Measurements from ENCODE around the gene IFNAR1. TPM values are rescaled to one million over a fixed set of nuclear protein-coding genes. Genes with fewer than 3 reads are reported as not detected.

Gene IFNAR1
- polyA plus RNA-seq, 1 experiment: 11.4 TPM

GRCh38 chr21:33402001-33402979 is 77.5 kb downstream of the IFNAR1 start:
- ChIA-PET CTCF (interaction anchor here (0.8 to 1.5 kb wide), 3 partner anchors 16 to 199 kb away, joined by 3 to 4 read pairs (median 3); no protein-coding TSS in a partner anchor), POLR2A (interaction anchor here (1.1 kb wide), 1 partner anchor 78 kb away, joined by 3 read pairs; the partner anchor contains the start of gene IFNAR1)
- peak overlapping the region; percentile 90 for H3K4me3 ChIP-seq (ENCODE audit: low read depth, low read length)
- peak; percentile 56 for DNase-seq (ENCODE audit: low read depth)
- H3K27me3 ChIP-seq (ENCODE audit: control insufficient read depth, insufficient read depth, low read length): no peaks in the 10 kb centered on the region
- TF ChIP-seq, protein P1, sequence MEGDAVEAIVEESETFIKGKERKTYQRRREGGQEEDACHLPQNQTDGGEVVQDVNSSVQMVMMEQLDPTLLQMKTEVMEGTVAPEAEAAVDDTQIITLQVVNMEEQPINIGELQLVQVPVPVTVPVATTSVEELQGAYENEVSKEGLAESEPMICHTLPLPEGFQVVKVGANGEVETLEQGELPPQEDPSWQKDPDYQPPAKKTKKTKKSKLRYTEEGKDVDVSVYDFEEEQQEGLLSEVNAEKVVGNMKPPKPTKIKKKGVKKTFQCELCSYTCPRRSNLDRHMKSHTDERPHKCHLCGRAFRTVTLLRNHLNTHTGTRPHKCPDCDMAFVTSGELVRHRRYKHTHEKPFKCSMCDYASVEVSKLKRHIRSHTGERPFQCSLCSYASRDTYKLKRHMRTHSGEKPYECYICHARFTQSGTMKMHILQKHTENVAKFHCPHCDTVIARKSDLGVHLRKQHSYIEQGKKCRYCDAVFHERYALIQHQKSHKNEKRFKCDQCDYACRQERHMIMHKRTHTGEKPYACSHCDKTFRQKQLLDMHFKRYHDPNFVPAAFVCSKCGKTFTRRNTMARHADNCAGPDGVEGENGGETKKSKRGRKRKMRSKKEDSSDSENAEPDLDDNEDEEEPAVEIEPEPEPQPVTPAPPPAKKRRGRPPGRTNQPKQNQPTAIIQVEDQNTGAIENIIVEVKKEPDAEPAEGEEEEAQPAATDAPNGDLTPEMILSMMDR (IDR thresholded peaks at IDR 0.05; ENCODE audit: insufficient read depth, low read depth, low read length): no peak
- H3K36me3 ChIP-seq (ENCODE audit: control insufficient read depth, insufficient read depth, low read length): no peaks in the 10 kb centered on the region

DNA sequence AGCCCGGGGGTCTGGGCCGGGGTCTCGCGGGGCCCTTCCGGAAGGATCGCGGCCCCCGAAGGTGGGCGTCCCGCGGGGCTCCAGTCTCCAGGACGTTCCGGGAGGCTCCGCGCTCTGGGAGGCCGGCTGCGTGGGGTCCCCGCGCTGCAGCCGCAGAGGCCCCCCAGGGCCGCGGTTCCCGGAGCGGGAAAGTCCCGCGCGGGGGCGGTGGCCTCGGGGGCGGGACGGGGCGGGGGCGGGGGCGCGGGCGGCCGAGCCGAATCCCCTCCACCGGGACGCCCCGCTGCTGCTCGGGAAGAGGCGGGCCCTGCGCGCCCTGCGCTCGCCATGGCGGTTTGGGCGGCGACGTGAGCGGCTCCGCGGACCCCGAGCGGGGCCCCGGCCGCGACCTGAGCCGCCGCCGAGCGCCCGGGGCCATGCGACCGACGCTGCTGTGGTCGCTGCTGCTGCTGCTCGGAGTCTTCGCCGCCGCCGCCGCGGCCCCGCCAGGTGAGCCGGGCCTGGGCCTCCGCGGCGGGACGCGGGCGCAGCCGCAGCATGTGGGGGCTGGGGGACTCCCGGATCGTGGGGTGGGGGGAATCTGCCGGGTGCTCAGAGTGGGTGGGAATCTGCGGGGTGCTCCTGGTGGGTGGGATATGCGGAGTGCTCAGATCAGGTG is 78.5 kb downstream of the IFNAR1 start, which contains the start of gene IFNGR2:
IFNGR2 (plus strand) TSS at position 286 of the 658 bp plus-strand sequence; CDS start at position 417, 131 bp downstream.
- no peak for DNase-seq (ENCODE audit: low read depth)
- Histone ChIP-seq H3K27me3 (ENCODE audit: control insufficient read depth, insufficient read depth, low read length) (no peaks in the 10 kb centered on the region), H3K4me3 (ENCODE audit: low read depth, low read length) (peak within 1 kb of the TSS; percentile 90), H3K36me3 (ENCODE audit: control insufficient read depth, insufficient read depth, low read length) (no peaks in the 10 kb centered on the region)
- POLR2A ChIA-PET: interaction anchor here (1.1 kb wide), 1 partner anchor 79 kb away, joined by 3 read pairs; the partner anchor contains the start of gene IFNAR1
- TF ChIP-seq, protein P1 (IDR thresholded peaks at IDR 0.05; ENCODE audit: insufficient read depth, low read depth, low read length): no peak
- CTCF ChIA-PET: no interaction called here

DNA sequence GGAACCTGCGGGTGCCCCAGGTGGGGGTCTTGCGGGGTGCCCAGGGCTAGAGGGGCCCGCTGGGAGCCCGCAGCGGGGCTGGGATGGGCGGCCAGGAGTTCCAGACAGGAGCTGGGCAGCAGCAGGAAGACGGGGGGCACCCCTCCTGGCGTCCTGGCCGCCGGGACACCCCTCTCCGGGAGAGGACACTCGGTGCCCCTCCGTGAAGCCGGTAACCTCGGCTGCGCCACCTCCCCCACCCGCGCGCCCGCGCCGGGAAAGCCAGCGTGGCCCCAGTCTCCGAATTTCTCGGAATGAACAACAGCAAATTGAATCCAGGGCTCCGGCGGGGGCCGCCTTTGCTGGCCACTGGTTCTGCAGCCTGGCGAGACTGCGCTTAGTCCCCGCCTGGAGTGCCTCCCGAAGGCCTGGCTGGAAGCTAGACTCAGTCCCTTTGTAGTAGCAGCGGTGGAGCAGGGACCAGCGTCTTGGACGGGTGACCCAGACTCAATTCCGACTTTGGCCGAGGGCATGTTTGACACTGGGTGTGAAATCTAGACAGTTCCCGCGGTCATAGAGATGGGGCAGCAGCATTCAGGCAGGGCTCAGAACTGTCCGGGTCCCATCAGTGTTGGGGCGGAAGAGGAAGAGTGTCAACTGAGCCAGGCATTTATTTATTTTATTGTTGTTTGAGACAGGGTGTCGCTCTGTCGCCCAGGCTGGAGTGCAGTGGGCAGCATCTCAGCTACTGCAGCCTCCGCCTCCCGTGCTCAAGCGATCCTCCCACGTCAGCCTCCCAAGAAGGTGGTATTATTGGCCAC is 79.2 kb downstream of the IFNAR1 start:
- no peak for DNase-seq (ENCODE audit: low read depth)
- H3K4me3 ChIP-seq (ENCODE audit: low read depth, low read length): peak overlapping the region; percentile 90
- ChIA-PET POLR2A (no interaction called here), CTCF (interaction anchor here (1.7 kb wide), 2 partner anchors 43 to 204 kb away, joined by 4 to 5 read pairs; no protein-coding TSS in a partner anchor)
- no peaks in the 10 kb centered on the region for H3K27me3 ChIP-seq (ENCODE audit: control insufficient read depth, insufficient read depth, low read length)
- TF ChIP-seq, protein P1 (IDR thresholded peaks at IDR 0.05; ENCODE audit: insufficient read depth, low read depth, low read length): 0 out of 2 replicates have a peak, but pooled peaks have one; percentile 7
- H3K36me3 ChIP-seq (ENCODE audit: control insufficient read depth, insufficient read depth, low read length): no peaks in the 10 kb centered on the region

DNA sequence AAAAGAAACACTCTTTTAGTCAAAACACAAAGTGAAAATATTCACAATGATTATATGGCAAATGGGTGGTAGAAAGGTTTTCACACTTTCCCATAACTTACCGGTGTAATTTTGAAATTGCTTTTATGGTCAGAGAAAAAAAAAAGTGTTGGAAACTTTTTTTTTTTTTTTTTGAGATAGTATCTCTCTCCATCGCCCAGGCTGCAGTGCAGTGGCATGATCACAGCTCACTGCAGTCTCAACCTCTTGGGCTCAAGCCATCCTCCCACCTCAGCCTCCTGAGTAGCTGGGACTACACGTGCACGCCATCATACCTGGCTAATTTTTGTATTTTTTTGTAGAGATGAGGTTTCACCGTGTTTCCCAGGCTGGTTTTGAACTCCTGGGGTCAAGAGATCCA is 81.7 kb downstream of the IFNAR1 start:
- ChIA-PET CTCF (interaction anchor here (0.6 to 1.7 kb wide), 6 partner anchors 10 to 1498 kb away, joined by 3 to 4 read pairs (median 3); no protein-coding TSS in a partner anchor), POLR2A (interaction anchor here (0.6 kb wide), 2 partner anchors 9 to 58 kb away, joined by 3 to 5 read pairs; no protein-coding TSS in a partner anchor)
- TF ChIP-seq, protein P1 (IDR thresholded peaks at IDR 0.05; ENCODE audit: insufficient read depth, low read depth, low read length): no peak
- DNase-seq (ENCODE audit: low read depth): no peak
- no peak overlapping the region for H3K4me3 ChIP-seq (ENCODE audit: low read depth, low read length)
- no peaks in the 10 kb centered on the region for H3K27me3 ChIP-seq (ENCODE audit: control insufficient read depth, insufficient read depth, low read length)
- H3K36me3 ChIP-seq (ENCODE audit: control insufficient read depth, insufficient read depth, low read length): peaks cover 4% of the 10 kb centered on the region; the same call in 1 of the 2 replicates

Other genes starting within 250 kb of the IFNAR1 start
- gene IFNAR2, start 95.0 kb upstream of the IFNAR1 start, polyA plus RNA-seq (2011; rRNA removed): 10.3 and 22.2 TPM in 2 replicates
- gene IL10RB, start 58.6 kb upstream of the IFNAR1 start, polyA plus RNA-seq (2011; rRNA removed): 56.8 and 63.7 TPM in 2 replicates
- gene IFNGR2, start 78.4 kb downstream of the IFNAR1 start, polyA plus RNA-seq (2011; rRNA removed): 107 and 114 TPM in 2 replicates
- 23.5 and 32.1 TPM in 2 replicates for gene TMEM50B, start 155.0 kb downstream of the IFNAR1 start, polyA plus RNA-seq (2011; rRNA removed)
- gene DNAJC28, start 166.7 kb downstream of the IFNAR1 start, polyA plus RNA-seq (2011; rRNA removed): 0.38 and 0.91 TPM in 2 replicates
- 14.8 and 25.7 TPM in 2 replicates for gene GART, start 217.1 kb downstream of the IFNAR1 start, polyA plus RNA-seq (2011; rRNA removed)
- gene SON, start 218.1 kb downstream of the IFNAR1 start, polyA plus RNA-seq (2011; rRNA removed): 41.6 and 62.8 TPM in 2 replicates